Ovary (tissue), 3 donors: Measurements from ENCODE around the gene KRTAP10-2.

Experiments used
- CTCF ChIP-seq, 3 donors: fragments of 450-650 bp in 2 of 3; fragments of 200-600 bp in 1 of 3; IDR thresholded peaks; one replicate each; pipeline versions ENCODE4 v1.5.1 to v1.8.0; 2016 to 2022; ENCODE audit warnings: antibody characterized with exemption in 3 of 3, mild to moderate bottlenecking in 1 of 3
- EP300 ChIP-seq: sonication (generic); formaldehyde crosslinking; IDR thresholded peaks from one replicate; pipeline ENCODE4 v1.6.1; 2017; ENCODE audit warnings: antibody characterized with exemption
- POLR2A ChIP-seq: fragments of 450-650 bp; IDR thresholded peaks from one replicate; pipeline ENCODE4 v1.6.1; 2017; ENCODE audit warnings: antibody characterized with exemption, mild to moderate bottlenecking, moderate library complexity
- donor health status: DM: no; HTN: no; CAD: no.

GRCh38 chr21:44593598-44594405, 42.5 kb upstream of the KRTAP10-2 start:
- TF ChIP-seq CTCF (IDR thresholded peaks at IDR 0.05) (no peak), POLR2A (no peak), EP300 (no peak)
